GM21360 (cell line): ENCODE measurements around the gene CCDC38.

Experiments
- ATAC-seq: cut with Tn5 transposase; IDR thresholded peaks from one replicate; pipeline ENCODE4 v1.9.1; 2021; ENCODE audit warnings: mild to moderate bottlenecking, moderate library complexity; ENCODE audit not compliant: unreplicated experiment

CCDC38 gene

DNA sequence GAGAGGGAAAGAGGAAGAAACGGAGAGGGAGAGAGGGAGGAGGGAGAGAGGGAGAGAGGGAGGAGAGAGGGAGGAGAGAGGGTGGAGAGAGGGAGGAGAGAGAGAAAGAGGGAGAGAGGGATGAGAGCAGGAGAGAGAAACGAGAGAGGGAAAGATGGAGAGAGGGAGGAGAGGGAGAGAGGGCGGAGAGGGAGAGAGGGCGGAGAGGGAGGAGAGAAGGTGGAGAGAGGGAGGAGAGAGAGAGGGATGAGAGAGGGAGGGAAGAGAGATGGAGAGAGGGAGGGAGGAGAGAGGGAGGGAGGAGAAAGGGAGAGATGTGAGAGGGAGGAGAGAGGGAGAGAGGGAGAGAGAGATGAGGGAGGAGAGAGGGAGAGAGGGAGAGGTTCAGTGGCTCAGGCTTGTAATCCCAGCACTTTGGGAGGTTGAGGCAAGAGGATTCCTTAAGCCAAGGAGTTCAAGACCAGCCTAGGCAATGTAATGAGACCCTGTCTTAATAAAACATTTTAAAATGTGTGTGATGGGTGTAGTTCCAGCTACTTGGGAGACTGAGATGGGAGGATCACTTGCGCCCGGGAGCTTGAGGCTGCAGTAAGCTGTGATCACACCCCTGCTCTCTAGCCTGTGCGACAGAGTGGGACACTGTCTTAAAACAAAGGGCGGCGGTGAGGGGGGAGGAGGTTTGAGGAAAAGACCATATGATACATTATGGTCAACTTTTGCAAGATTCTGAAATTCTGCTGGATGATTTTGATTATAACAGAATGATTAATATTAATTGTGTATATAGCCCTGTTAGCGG is 105.0 kb downstream of the CCDC38 start:
- no peak for ATAC-seq

- ATAC-seq = no peak
Measured at GRCh38 chr12:95836630-95837239, 105.7 kb downstream of the CCDC38 start.

- ATAC-seq = no peak
Measured at GRCh38 chr12:95836185-95836609, 106.2 kb downstream of the CCDC38 start.

- no peak for ATAC-seq
Measured at GRCh38 chr12:95834572-95834971, 107.8 kb downstream of the CCDC38 start.

DNA sequence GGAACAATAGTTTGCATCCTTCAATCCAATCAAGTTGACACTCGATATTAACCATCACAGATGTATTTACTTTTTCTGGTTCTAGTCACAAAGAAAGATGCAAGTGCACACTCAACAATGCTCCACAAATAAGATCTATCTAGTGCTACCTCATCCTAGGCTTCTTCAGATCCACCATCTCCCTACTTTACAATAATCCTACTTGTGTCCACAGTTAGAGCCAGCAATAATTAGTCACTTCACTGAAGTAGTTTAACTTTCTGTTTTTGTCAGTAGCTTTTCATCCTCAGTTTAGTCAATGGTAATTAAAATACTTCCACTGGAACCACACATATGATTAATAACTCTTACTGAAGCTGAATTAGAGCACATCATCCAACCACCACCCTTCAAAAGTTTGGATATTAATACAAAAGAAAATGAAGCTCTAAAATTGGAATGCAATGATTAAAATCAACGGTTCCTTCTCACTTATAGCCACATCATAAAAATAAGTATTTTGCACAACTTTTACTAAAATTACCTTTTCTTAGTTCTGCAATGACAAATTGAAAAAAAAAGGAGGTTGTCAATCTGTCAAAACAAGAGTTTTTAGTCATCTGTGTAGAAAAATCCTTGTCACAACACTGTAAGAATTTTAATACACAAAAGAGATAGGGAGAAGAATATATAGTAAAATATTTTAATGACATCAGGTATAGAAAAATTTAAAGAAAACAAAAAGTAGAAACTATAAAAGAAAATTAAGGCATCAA is 111.9 kb downstream of the CCDC38 start:
- no peak for ATAC-seq

GRCh38 chr12:95829395-95829794 is 113.0 kb downstream of the CCDC38 start:
- no peak for ATAC-seq

- no peak for ATAC-seq
Measured at GRCh38 chr12:95820096-95820703, 122.2 kb downstream of the CCDC38 start.
